ENCODE data around the gene MAPRE2. TPM values are rescaled to one million over a fixed set of nuclear protein-coding genes. Genes with fewer than 3 reads are reported as not detected.

MAPRE2 gene
- total RNA-seq, 2 donors from 2014 or later: 25.5 to 32.2 TPM

GRCh38 chr18:35026407-35027061 lies 14.7 kb upstream of the MAPRE2 start:
- intact Hi-C loops (cut with DNase I): no loop called here
- Histone ChIP-seq H3K36me3 (no peaks in the 10 kb centered on the region), H3K9ac (ENCODE audit: low read depth in 2 of 2, low read length in 2 of 2) (no peak overlapping the region), H3K4me3 (no peak overlapping the region), H3K9me3 (no peaks in the 10 kb centered on the region), H3K27ac (no peak overlapping the region), H3K4me1 (no peaks in the 10 kb centered on the region), H3K27me3 (no peaks in the 10 kb centered on the region)
- TF ChIP-seq, protein P1, sequence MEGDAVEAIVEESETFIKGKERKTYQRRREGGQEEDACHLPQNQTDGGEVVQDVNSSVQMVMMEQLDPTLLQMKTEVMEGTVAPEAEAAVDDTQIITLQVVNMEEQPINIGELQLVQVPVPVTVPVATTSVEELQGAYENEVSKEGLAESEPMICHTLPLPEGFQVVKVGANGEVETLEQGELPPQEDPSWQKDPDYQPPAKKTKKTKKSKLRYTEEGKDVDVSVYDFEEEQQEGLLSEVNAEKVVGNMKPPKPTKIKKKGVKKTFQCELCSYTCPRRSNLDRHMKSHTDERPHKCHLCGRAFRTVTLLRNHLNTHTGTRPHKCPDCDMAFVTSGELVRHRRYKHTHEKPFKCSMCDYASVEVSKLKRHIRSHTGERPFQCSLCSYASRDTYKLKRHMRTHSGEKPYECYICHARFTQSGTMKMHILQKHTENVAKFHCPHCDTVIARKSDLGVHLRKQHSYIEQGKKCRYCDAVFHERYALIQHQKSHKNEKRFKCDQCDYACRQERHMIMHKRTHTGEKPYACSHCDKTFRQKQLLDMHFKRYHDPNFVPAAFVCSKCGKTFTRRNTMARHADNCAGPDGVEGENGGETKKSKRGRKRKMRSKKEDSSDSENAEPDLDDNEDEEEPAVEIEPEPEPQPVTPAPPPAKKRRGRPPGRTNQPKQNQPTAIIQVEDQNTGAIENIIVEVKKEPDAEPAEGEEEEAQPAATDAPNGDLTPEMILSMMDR (IDR thresholded peaks at IDR 0.05): no peak
- no peak for DNase-seq

GRCh38 chr18:35027206-35027605 lies 14.0 kb upstream of the MAPRE2 start:
- Histone ChIP-seq H3K36me3 (no peaks in the 10 kb centered on the region), H3K27me3 (no peaks in the 10 kb centered on the region), H3K9ac (ENCODE audit: low read depth in 2 of 2, low read length in 2 of 2) (no peak overlapping the region), H3K4me3 (no peak overlapping the region), H3K9me3 (no peaks in the 10 kb centered on the region), H3K27ac (no peak overlapping the region), H3K4me1 (no peaks in the 10 kb centered on the region)
- no peak for DNase-seq
- intact Hi-C loops (cut with DNase I): no loop called here
- TF ChIP-seq, protein P1 (IDR thresholded peaks at IDR 0.05): no peak

- H3K27me3 ChIP-seq: no peaks in the 10 kb centered on the region
- intact Hi-C loops (cut with DNase I): no loop called here
- TF ChIP-seq, protein P1 (IDR thresholded peaks at IDR 0.05): no peak
- no peaks in the 10 kb centered on the region for H3K4me1 ChIP-seq
- H3K36me3 ChIP-seq: no peaks in the 10 kb centered on the region
- DNase-seq: no peak
- H3K9ac ChIP-seq (ENCODE audit: low read depth in 2 of 2, low read length in 2 of 2): no peak overlapping the region
- no peak overlapping the region for H3K4me3 ChIP-seq
- H3K9me3 ChIP-seq: no peaks in the 10 kb centered on the region
- H3K27ac ChIP-seq: no peak overlapping the region
Observed at GRCh38 chr18:35028536-35028935, 12.7 kb upstream of the MAPRE2 start.

DNA sequence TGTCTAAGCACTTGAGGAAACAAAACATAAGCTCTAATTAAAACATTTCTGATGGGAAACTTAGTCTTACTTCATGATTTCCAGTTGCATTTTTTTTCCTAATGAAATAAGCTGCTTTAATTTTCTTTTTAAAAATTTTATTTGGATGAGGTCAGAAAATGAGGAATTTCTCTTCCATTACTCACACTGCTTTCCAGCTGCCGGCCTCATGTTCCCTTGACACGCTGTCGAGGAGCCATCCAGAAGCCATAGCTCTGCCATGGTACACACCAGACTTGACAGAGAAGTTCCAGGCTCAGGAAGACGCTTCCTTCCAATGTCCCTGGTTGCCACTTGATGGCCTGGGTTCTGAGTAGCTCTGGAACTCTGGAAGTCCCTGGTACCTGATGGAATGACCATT lies 12.1 kb upstream of the MAPRE2 start:
- Histone ChIP-seq H3K27me3 (no peaks in the 10 kb centered on the region), H3K9me3 (no peaks in the 10 kb centered on the region), H3K27ac (no peak overlapping the region), H3K36me3 (no peaks in the 10 kb centered on the region), H3K4me3 (no peak overlapping the region), H3K9ac (ENCODE audit: low read depth in 2 of 2, low read length in 2 of 2) (no peak overlapping the region), H3K4me1 (no peaks in the 10 kb centered on the region)
- intact Hi-C loops (cut with DNase I): no loop called here
- TF ChIP-seq, protein P1 (IDR thresholded peaks at IDR 0.05): no peak
- no peak for DNase-seq

- DNase-seq: no peak
- no peak overlapping the region for H3K4me3 ChIP-seq
- H3K4me1 ChIP-seq: no peaks in the 10 kb centered on the region
- peak overlapping the region; percentile 19 for H3K27ac ChIP-seq
- TF ChIP-seq, protein P1 (IDR thresholded peaks at IDR 0.05): no peak
- H3K27me3 ChIP-seq: no peaks in the 10 kb centered on the region
- intact Hi-C loops (cut with DNase I): no loop called here
- no peaks in the 10 kb centered on the region for H3K36me3 ChIP-seq
- no peaks in the 10 kb centered on the region for H3K9me3 ChIP-seq
- H3K9ac ChIP-seq (ENCODE audit: low read depth in 2 of 2, low read length in 2 of 2): peak overlapping the region; percentile 56 to 59
Observed at GRCh38 chr18:35029770-35030169, 11.4 kb upstream of the MAPRE2 start.
